SKM-1 (cell line): ENCODE measurements around the gene PPT1.
"Not testable (repeated sequence)": the region's sequence is repeated elsewhere in the genome, so short reads cannot be mapped to it uniquely, and the experiment has no call there.

ENCODE experiments used
- DNase-seq: peaks from one replicate; lab custom pipeline; 2025; ENCODE audit not compliant: unreplicated experiment; lab: John Stamatoyannopoulos, UW

The PPT1 gene

GRCh38 chr1:40057310-40058030, 39.6 kb downstream of the PPT1 start:
- no peak for DNase-seq

DNA sequence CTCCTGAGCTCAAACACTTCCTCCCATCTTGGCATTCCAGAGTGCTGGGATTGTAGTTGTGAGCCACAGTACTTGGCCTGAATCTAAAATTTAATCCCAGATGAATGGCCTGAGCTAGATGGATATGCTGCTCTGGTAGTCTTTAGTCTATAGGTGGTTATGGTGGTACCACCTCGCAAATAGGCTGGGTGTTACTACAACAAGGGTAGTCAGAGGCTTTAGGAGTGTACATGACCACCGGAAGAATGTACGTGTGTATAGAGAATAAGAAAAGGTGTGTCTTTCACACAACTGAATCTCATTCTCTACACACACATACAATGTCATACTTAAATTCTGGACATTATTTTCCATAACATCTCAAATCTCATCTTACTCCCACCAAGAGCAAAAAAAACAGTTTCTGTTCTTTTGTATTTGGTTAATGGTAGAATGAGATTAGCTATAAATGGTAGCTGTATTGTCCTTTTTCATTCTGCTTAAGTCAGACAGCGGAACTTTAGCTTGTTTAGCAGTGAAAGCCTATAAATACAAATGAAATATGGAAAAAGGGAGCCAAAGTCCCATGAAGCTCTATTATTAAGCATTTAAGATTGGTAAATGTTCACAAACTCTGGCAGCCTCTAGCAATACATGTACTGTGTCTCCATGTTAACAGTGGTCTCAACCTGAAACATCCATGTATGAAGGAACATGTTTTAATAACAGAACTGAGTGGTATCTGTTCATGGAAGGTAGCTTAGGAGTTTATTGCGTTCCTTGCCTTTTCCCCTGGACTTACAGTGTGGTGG, 40.3 kb downstream of the PPT1 start:
- no peak for DNase-seq

GRCh38 chr1:40053138-40053887, 43.7 kb downstream of the PPT1 start:
- DNase-seq = no peak

- peak; percentile 38 for DNase-seq
These were observed 46.2 kb downstream of the PPT1 start for GRCh38 chr1:40050863-40051262.

GRCh38 chr1:40049725-40050124, 47.3 kb downstream of the PPT1 start:
- DNase-seq = no peak

- DNase-seq = no peak
These were observed 49.3 kb downstream of the PPT1 start for GRCh38 chr1:40047769-40048168.

- DNase-seq = no peak
These were observed 49.8 kb downstream of the PPT1 start for GRCh38 chr1:40047276-40047675.

GRCh38 chr1:40045766-40046165, 51.3 kb downstream of the PPT1 start:
- DNase-seq = no peak

DNA sequence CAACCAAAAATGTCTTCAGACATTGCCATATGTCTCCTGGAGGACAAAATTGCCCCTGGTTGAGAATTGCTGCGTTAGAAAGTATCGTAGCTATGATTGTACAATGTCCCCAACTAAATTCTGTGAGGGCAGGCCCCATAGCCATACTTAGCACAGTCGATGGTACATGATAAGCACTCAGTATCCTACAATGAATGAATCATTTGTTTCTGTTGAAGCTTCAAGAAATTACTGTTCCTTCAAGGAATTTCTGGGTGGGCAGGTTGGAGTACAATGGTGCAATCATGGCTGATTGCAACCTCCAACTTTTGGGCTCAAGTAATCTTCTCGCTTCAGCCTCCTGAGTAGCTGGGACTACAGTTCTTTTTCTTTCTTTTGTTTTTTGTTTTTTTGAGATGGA, 51.9 kb downstream of the PPT1 start:
- no peak for DNase-seq

GRCh38 chr1:40044110-40044509, 52.9 kb downstream of the PPT1 start:
- DNase-seq = no peak

DNA sequence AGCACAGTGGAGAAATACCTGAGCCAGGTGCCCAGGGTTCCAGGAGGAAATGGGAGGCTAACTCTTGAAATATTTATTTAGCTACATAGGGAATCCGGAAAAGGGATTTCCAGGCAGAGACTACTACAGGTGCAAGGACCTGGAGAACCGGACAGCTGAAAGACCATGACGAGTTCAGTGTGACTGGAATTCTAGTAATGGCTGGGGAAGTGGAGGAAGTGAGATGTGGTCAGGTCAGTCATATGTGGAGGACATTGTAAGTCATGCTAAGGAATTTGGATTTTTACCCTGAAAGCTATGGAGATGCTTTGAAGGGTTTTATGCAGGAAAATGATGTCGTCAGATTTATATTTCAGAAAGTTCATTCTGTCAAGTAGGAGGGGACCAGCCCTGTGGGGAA, 54.7 kb downstream of the PPT1 start:
- no peak for DNase-seq

DNA sequence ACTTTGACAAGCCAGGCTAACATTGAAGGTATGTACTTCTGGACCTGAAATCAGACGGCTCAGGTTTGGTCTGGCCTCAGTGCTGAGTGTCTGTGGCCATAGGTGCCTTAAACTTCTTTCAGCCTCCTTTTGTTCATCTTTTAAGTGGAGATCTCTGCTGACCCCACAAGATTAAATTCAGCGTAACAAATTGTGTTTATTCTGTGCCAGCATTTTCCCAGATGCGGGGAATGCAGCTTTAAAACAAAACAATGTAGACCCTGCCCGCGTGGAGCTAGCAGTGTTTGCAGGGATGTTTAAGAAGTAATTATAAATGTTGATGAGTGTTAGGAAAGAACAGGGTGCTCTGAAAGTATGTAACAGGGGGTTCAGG, 55.6 kb downstream of the PPT1 start:
- DNase-seq = no peak

GRCh38 chr1:40040511-40041465, 56.3 kb downstream of the PPT1 start, which contains the start of gene CAP1:
TSS of gene CAP1 (plus strand) at chr1:40040729. CDS start at chr1:40059347, 18,618 bp downstream.
- DNase-seq = peak; percentile 90

DNA sequence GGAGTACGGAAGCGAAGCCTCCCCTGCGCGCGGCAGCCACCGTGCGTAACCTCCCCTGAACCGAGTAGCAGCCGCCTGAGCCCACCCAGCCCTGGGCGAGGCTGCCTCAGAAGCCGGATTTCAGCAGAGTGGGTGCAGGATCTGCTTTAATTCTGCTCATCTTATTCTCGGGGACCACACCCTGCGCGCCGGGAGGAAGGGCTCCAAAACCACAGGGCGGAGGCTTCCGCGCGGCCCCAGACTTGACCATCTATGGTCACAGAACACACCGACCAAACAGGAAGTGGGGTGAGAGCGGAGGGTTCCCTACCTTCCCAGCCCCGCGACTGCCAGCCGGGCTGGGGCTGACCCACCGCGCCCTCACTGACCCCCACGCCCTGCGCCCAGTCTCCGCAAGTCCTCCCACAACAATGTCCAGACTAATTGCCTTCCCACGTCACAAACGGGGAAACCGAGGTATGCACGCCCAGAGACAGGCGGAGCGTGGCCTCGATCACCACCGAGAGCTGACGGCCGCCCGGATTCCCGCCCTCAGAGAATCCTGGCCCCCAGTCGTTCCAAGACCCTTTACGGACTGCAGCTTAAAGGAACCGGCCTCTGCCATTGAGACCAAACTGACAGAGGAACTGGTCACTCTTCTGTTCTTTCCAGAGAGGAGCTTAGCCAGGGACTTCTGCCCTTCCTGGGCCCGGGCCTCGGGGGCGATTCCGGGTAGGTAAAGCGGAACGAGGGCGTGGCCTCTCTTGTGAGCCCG, 57.1 kb downstream of the PPT1 start:
- DNase-seq = peak; percentile 70

DNA sequence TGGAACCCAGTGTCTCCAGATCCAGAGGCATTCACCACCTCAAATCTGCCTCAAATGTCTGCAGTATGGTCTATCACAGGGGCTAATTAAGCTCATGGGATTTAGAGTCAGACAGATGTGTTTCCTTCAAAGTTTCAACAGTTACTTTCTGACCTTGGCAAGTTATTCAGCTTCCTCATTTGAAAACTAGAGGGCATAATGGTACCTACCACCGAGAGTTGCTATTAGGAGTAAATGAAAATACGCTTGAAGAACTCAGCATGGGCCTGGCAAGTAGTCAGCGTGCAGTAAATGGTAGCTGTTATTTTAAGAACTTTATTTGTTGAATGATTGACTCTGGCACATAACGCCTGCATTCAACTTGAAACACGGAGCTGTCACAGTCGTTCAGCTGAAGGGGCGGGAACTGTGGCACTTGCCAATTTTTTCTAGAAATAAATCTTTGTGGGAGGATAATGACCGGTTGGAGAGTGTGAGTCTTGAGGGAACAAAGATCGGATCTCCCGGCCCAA, 57.8 kb downstream of the PPT1 start:
- DNase-seq = peak; percentile 70

- DNase-seq = peak; percentile 59
These were observed 58.4 kb downstream of the PPT1 start for GRCh38 chr1:40038697-40039096.

DNA sequence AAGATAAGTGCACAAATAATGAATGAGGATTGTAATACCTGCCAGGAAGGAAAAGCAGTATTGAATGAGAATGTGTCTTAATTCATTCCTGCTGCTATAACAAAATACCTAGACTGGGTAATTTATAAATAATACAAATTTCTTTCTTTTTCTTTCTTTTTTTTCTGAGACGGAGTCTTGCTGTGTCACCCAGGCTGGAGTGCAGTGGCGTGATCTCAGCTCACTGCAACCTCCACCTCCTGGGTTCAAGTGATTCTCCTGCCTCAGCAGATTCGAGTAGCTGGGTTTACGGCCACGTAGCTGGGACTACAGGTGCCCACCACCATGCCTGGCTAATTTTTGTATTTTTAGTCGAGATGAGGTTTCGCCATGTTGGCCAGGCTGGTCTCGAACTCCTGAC, 59.8 kb downstream of the PPT1 start:
- not testable (repeated sequence) for DNase-seq

DNA sequence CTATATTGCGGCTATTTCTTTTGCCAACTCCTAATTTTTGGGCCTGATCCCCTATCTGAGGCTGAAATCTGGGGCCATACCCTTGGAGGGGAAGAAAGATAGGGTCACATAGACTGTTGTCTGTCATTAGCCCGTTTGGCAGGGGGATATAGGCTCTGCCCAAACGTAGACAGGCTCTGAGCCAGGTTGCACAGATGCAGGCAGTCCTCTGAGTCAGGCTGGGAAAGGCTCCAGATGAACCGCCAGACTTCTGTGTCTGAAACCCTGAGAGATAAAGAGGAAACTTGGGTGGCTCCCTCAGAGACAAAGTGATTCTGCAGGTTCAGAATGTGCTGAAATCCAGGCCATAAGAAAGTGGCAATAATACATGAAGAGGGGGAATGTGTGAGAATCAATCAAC, 60.5 kb downstream of the PPT1 start:
- DNase-seq = peak; percentile 32

DNA sequence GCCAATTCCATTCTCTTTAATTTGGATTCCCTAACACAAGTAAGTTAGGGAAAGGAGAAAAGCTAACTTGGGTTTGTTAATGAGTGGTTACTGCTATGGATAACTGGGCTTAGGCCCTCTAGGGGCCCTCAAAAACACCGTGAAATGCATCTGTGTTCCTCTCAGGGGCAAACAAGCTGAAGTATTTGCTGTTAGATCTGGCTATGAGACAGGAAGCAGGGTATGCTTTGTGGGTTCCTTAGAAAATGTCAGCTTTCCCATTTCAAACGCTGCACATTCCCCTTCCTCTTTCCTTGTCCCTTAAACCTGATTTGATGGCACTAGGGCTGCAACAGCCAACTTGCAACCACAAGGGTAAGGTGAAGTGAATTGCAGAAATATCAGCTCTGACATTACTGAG, 62.2 kb downstream of the PPT1 start:
- DNase-seq = peak; percentile 64
